ENCODE data around the gene POU6F2. TPM values are rescaled to one million over a fixed set of nuclear protein-coding genes. Genes with fewer than 3 reads are reported as not detected.
"Not testable (repeated sequence)": the region's sequence is repeated elsewhere in the genome, so short reads cannot be mapped to it uniquely, and the experiment has no call there.

The POU6F2 gene
- polyA plus RNA-seq, 1 donor from 2014 or later: not detected

DNA sequence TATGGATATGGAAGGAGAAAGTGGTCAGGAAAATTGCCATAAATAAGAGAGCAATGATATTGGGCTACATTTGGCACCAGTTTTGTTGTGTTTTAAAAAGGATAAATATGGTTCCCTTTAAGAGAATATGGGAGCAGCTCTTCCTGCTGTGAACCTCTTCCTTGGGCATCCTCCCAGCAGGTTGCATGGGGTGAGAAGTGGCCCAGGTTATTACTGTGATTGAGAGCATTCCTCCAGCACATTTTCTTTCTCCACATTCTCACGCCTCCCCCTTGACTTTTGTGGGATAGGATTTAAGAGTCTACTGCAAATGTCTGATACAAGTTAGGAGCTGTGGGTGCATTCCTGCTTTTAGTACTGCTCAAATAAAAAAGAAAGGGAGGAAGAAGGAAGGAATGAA is 214.8 kb downstream of the POU6F2 start:
- Mint-ChIP-seq H3K4me1 (no peaks in the 10 kb centered on the region), H3K36me3 (no peaks in the 10 kb centered on the region), H3K27me3 (peaks cover 7% of the 10 kb centered on the region), H3K27ac (no peak overlapping the region), H3K9me3 (peaks cover 0 to 2% (median 0%) of the 10 kb centered on the region in 3 donors), H3K4me3 (no peak overlapping the region)

DNA sequence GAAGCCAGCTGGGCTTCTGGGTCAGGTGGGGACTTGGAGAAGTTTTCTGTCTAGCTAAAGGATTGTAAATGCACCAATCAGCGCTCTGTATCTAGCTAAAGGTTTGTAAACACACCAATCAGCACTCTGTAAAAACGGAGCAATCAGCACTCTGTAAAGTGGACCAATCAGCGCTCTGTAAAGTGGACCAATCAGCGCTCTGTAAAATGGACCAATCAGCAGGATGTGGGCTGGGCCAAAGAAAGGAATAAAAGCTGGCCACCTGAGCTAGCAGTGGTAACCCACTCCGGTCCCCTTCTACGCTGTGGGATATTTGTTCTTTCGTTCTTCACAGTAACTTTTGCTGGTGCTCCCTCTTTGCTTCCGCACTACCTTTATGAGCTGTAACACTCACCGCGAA is 216.7 kb downstream of the POU6F2 start:
- H3K9me3 Mint-ChIP-seq, H3K27ac Mint-ChIP-seq, H3K36me3 Mint-ChIP-seq, H3K4me3 Mint-ChIP-seq, H3K4me1 Mint-ChIP-seq, H3K27me3 Mint-ChIP-seq: not testable (repeated sequence)

DNA sequence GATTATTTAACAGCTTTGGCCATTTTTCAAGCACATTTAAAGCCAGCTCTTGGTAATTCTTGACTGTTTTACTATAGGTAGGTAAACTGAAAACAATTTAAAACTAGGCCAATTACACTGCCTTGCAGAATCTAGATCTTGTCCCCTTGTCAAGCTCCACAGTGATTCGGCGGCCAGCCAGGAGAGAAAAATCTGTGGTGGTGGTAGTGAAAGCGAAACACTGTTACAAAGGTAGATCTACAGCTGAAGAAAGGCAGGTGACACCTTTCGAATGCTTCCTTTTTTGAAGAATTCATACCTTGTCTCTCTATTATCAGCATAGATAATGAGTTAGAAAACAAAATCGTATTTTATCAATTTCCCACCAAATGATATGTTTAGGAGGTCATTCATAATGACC is 218.3 kb downstream of the POU6F2 start:
- H3K27me3 Mint-ChIP-seq: peaks cover 2% of the 10 kb centered on the region
- no peaks in the 10 kb centered on the region for H3K36me3 Mint-ChIP-seq
- H3K27ac Mint-ChIP-seq: no peak overlapping the region
- no peaks in the 10 kb centered on the region for H3K9me3 Mint-ChIP-seq
- no peaks in the 10 kb centered on the region for H3K4me1 Mint-ChIP-seq
- H3K4me3 Mint-ChIP-seq: no peak overlapping the region

DNA sequence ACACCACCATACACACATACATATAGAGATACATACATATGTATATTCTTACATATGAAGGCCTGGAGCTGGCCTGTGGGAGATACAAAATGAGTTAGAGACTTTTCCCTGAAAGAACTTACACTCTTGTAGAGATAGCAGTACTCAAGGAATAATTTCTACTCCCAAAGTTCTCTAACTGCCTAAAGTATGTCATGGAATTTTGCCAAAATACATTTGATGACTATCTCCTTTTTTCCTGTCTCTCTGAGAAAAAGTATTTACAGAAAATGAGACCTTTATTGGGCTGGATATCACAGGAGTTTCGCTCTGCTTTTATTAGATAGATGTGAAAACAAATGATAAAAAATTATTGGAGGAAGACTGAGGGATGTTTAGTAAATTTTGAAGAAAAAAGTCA is 220.1 kb downstream of the POU6F2 start:
- no peaks in the 10 kb centered on the region for H3K36me3 Mint-ChIP-seq
- H3K4me1 Mint-ChIP-seq: no peaks in the 10 kb centered on the region
- H3K27me3 Mint-ChIP-seq: no peaks in the 10 kb centered on the region
- H3K9me3 Mint-ChIP-seq: no peaks in the 10 kb centered on the region
- no peak overlapping the region for H3K4me3 Mint-ChIP-seq
- no peak overlapping the region for H3K27ac Mint-ChIP-seq

DNA sequence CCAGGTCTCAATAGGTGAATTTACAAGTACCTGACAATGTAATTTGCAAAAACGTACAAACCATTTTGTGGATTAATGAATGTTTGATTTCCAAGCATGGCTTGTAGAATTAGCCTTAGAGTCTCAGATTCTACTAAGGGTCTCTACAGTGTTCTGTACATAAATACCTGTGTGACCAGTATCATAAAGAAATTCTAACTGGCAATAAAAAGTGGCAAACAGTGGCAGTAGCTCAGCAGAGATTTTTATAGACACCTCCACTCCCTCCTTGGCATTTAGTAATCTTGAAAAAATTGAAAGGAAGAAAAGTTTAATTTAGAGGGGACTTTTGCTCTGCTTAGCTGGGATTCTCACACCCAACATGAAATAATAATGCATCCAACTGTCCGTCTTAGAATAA is 220.8 kb downstream of the POU6F2 start:
- no peaks in the 10 kb centered on the region for H3K9me3 Mint-ChIP-seq
- no peak overlapping the region for H3K27ac Mint-ChIP-seq
- H3K4me1 Mint-ChIP-seq: no peaks in the 10 kb centered on the region
- H3K36me3 Mint-ChIP-seq: no peaks in the 10 kb centered on the region
- H3K27me3 Mint-ChIP-seq: no peaks in the 10 kb centered on the region
- no peak overlapping the region for H3K4me3 Mint-ChIP-seq

DNA sequence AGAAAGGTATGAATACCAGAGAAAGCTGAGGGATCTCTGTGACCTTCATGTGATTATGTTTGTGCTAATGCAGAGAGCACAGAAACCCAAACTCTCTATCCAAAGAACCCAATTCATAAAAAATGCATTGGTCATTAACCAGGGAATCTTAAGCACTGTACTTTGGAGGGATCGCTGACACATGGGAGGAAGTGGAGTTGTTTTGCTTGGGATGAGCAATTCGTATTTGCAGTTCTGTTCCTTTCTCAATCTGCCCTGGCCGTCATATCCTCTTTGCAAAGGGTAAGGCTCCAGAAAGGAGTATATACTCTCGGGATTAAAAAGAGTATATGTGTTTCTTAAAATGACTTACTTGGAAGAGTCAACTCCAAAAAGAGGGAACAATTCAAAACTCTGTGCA is 221.3 kb downstream of the POU6F2 start:
- Mint-ChIP-seq H3K9me3 (no peaks in the 10 kb centered on the region), H3K4me1 (no peaks in the 10 kb centered on the region), H3K27ac (no peak overlapping the region), H3K4me3 (no peak overlapping the region), H3K27me3 (no peaks in the 10 kb centered on the region), H3K36me3 (no peaks in the 10 kb centered on the region)

DNA sequence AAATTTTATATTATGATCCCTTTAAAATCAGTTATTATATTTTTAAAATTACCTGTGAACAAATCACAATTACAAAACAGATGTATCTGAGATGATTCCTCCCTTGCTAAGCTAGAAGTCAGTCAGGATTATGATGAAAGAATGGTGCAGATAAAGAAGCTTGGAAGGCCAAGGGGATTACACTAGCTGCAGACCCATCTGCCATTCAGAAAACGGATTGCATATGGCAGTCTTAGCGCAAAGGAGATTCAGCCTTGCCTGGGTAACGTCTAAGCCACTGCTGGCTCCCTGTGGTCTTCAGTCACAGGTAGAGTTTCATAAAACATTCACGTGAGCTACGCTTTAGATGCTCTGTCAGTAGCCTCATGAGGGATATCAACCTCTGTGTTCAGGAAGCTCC is 222.2 kb downstream of the POU6F2 start:
- H3K4me3 Mint-ChIP-seq: no peak overlapping the region
- no peaks in the 10 kb centered on the region for H3K27me3 Mint-ChIP-seq
- H3K9me3 Mint-ChIP-seq: no peaks in the 10 kb centered on the region
- no peaks in the 10 kb centered on the region for H3K4me1 Mint-ChIP-seq
- no peak overlapping the region for H3K27ac Mint-ChIP-seq
- H3K36me3 Mint-ChIP-seq: no peaks in the 10 kb centered on the region

DNA sequence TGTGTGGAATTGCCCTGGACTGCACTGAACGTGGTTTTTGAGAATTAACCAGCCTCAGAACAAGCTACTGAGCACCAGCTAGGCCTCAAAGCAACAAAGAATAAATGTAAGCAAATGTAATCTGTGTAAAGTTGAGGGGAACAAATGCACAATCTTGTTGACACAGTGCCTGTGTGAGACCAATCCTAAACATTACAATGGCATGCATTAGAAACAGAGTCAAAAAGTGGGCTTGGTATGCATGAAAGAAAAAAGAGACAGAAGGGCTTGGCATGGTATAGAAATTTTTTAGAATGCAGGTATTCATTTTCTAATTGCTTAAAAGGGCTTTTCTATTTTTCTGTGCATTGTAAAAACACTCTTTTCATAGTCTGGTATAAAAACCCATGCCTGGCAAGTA is 224.3 kb downstream of the POU6F2 start:
- no peaks in the 10 kb centered on the region for H3K4me1 Mint-ChIP-seq
- H3K36me3 Mint-ChIP-seq: no peaks in the 10 kb centered on the region
- H3K27ac Mint-ChIP-seq: no peak overlapping the region
- no peaks in the 10 kb centered on the region for H3K9me3 Mint-ChIP-seq
- H3K4me3 Mint-ChIP-seq: no peak overlapping the region
- H3K27me3 Mint-ChIP-seq: no peaks in the 10 kb centered on the region

DNA sequence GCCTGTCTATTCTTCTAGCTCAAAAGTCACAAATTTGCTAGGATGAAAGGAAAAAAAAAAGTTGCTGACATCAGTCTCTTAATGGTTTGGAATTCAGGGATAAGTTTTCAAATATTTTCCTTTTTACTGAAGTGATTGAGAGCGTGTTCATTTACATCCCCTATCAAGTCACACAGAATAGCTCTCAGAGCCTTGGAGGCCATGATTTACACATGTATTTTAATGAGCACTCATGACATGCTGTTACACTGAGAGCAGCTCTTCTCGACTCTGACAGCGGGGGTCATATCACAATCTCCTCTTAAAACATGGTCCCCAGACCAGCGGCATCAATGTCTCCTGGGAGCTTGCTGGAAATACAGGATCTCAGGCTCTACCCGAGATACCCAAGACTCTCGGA is 232.7 kb downstream of the POU6F2 start:
- no peak overlapping the region for H3K27ac Mint-ChIP-seq
- H3K9me3 Mint-ChIP-seq: no peaks in the 10 kb centered on the region
- H3K4me3 Mint-ChIP-seq: no peak overlapping the region
- H3K36me3 Mint-ChIP-seq: no peaks in the 10 kb centered on the region
- H3K4me1 Mint-ChIP-seq: peaks cover 0 to 2% (median 1%) of the 10 kb centered on the region in 3 donors
- peaks cover 2% of the 10 kb centered on the region for H3K27me3 Mint-ChIP-seq

DNA sequence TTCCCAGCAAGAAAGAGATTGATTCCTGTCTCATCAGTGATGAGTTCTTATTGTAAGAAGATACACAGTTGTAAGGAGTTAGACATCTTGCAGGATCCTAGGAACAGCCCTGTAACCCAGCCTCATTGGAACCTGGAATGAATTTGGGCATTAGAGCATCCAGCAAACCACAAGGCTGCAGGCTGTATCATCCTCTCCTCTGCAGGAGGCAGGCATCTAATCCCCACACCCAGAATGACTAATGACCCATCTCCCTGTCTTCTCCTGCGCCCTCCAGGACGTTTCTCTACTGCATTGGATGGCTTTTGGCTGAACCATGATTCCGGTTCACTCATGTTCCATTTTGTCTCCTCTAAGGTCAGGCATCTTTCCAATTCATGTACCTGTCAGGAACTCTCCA is 233.9 kb downstream of the POU6F2 start:
- peaks cover 3% of the 10 kb centered on the region for H3K27me3 Mint-ChIP-seq
- peaks cover 0 to 2% (median 2%) of the 10 kb centered on the region in 3 donors for H3K4me1 Mint-ChIP-seq
- no peaks in the 10 kb centered on the region for H3K9me3 Mint-ChIP-seq
- no peak overlapping the region for H3K4me3 Mint-ChIP-seq
- no peak overlapping the region for H3K27ac Mint-ChIP-seq
- no peaks in the 10 kb centered on the region for H3K36me3 Mint-ChIP-seq

DNA sequence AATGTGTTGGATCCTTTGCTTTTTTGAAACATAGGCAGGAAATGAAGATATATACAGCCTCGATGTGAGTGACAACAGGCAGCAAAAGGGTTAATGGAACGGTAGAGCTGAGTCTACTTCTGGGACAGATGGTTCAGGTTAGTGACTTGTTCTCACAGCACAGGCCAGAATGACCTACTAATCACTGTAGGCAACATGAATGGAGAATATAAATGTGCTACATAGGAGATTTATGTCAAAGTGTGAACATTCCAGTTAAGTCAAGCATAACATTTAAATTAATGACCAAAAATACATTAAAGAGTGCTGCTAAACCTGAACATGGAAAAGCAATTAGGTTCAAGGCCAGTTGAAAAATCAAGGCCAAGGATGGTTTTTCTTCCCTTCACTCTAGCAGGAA is 235.2 kb downstream of the POU6F2 start:
- Mint-ChIP-seq H3K27ac (no peak overlapping the region), H3K9me3 (no peaks in the 10 kb centered on the region), H3K27me3 (peaks cover 3% of the 10 kb centered on the region), H3K36me3 (no peaks in the 10 kb centered on the region), H3K4me1 (peaks cover 0 to 2% (median 2%) of the 10 kb centered on the region in 3 donors), H3K4me3 (no peak overlapping the region)

DNA sequence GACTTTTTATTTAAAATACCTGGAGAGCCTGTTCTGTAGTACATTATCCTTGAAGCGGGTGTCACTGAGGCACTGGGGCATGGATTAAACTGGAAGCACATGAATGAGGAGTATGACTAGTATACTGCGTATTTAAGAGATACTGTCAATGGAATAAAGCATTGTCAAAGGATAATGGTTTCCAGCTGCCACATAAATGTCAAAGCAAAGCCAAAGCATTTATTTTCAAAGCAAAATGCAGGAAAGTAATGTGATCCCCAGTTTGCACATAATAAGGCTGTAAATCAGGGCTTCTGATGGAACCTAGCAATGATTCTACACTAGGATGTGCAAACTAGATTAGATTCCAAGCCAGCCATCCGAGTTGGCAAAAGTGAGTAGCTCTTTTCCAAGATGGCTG is 240.1 kb downstream of the POU6F2 start:
- H3K9me3 Mint-ChIP-seq: peaks cover 0 to 3% (median 0%) of the 10 kb centered on the region in 3 donors
- H3K4me3 Mint-ChIP-seq: no peak overlapping the region
- H3K4me1 Mint-ChIP-seq: peaks cover 0 to 1% (median under 1%) of the 10 kb centered on the region in 3 donors
- H3K27ac Mint-ChIP-seq: no peak overlapping the region
- no peaks in the 10 kb centered on the region for H3K36me3 Mint-ChIP-seq
- H3K27me3 Mint-ChIP-seq: peaks cover 4% of the 10 kb centered on the region

DNA sequence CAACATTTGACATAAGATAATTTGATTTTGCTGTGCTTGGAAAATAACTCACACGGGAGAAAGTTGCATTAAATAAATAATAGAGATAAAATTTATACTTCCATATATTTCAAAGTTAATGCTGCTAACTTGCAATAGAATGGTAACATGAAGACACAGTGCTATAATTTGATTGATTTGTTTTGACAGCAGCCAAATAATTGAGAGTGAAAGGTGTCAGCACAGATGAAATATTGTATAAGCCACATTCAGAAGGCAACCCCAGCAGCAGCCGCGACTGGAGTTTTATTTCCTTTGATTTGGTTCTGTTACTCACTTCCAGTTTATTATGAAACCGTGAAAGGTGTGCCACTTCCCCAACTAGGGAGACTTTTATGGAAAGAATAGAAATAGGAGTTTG is 242.2 kb downstream of the POU6F2 start:
- Mint-ChIP-seq H3K27me3 (peaks cover 4% of the 10 kb centered on the region), H3K4me1 (peaks cover 0 to 1% (median 0%) of the 10 kb centered on the region in 3 donors), H3K9me3 (peaks cover 0 to 3% (median 0%) of the 10 kb centered on the region in 3 donors), H3K27ac (no peak overlapping the region), H3K36me3 (no peaks in the 10 kb centered on the region), H3K4me3 (no peak overlapping the region)

DNA sequence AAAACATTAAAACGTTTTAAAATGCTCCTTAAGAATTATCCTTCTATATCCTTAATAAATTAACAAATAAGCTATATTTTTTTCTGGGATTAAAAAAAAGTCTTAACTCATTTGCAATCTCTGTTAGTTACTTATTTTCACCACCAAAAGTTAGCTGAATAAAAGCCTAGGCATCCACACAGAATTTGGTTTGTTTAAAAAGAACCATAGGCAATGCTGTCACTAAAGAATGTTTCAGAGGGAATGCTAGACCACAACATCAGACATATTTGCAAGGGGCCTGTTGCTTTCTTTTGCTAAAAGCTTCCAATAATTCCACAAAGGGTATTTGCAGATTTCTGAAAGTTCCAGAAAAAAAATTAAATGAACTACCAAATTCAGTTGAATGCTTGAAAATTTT is 244.2 kb downstream of the POU6F2 start:
- Mint-ChIP-seq H3K4me1 (no peaks in the 10 kb centered on the region), H3K9me3 (peaks cover 0 to 3% (median 0%) of the 10 kb centered on the region in 3 donors), H3K27ac (no peak overlapping the region), H3K36me3 (no peaks in the 10 kb centered on the region), H3K27me3 (peaks cover 2% of the 10 kb centered on the region), H3K4me3 (no peak overlapping the region)

DNA sequence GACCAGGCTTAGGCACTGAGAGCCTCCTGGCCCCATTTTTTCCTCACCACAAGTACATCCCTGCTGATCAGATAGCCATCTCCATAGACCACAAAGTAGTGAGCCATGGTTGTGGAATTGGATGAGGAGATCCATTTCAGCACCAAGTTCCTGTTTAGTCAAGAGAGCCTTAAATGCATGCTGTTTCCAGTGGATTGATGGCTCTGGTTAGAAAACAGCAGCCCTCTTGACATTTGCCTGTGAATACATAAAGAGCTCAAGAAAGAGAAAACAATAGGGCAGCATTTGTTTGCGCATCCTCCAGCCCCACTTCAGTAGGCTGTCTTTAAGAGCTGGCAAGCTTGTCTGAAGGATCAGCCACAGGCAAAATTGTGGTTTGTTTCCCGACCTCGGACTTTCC is 251.2 kb downstream of the POU6F2 start:
- no peaks in the 10 kb centered on the region for H3K9me3 Mint-ChIP-seq
- no peaks in the 10 kb centered on the region for H3K27me3 Mint-ChIP-seq
- H3K27ac Mint-ChIP-seq: no peak overlapping the region
- no peaks in the 10 kb centered on the region for H3K4me1 Mint-ChIP-seq
- no peak overlapping the region for H3K4me3 Mint-ChIP-seq
- H3K36me3 Mint-ChIP-seq: no peaks in the 10 kb centered on the region

DNA sequence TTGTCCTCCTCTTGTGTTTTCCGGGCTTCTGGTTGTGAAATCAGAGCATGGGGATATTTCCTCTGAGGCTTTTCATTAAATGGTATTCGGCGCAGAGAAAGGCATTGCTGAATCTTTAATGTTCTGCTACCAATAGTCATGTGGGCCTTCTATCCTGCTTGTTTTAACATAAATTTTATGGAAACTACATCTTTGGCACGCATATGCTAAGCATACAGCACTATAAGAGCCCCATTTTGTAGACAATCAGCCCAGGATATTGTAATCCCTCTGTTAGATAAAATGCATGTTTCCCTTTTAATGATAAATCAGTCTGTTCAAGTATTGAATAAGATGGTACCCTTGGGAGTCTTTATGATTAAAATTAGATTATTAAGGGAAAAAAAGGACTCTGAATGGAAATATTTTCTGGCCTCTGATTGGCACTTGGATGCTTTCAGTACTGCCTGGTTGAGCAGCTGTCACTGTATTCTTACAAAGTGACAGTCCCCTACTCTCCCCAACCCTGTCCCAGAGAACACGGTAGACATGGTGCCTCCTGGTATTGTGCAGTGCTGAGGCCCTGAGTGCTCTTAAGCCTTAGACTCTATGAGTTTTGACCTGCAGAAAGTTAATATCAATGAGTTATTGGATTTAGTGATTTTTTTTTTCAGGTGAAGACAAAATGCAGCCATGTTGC is 256.3 kb downstream of the POU6F2 start:
- H3K27ac Mint-ChIP-seq: no peak overlapping the region
- H3K4me3 Mint-ChIP-seq: no peak overlapping the region
- no peaks in the 10 kb centered on the region for H3K9me3 Mint-ChIP-seq
- H3K4me1 Mint-ChIP-seq: no peaks in the 10 kb centered on the region
- H3K36me3 Mint-ChIP-seq: no peaks in the 10 kb centered on the region
- H3K27me3 Mint-ChIP-seq: no peaks in the 10 kb centered on the region
